Right lobe of liver (tissue), 6 donors: Measurements from ENCODE around the gene LGR5. TPM values are rescaled to one million over a fixed set of nuclear protein-coding genes. Genes with fewer than 3 reads are reported as not detected.

Experiments
- ATAC-seq, 4 donors: fragments of 200-7000 bp; cut with Tn5 transposase; one replicate each; pipeline ENCODE4 v1.9.1; 2020; ENCODE audit warnings: mild to moderate bottlenecking in 4 of 4, moderate library complexity in 4 of 4
- DNase-seq, 3 donors: peaks; one replicate each; pipeline ENCODE4 v3.0.0-alpha.2; 2020
- H3K27ac ChIP-seq, 3 donors: fragments of 200-600 bp; one replicate each; pipeline ENCODE4 v1.8.0; 2022
- H3K27me3 ChIP-seq, 2 donors: fragments of 200-600 bp; one replicate each; pipeline ENCODE4 v1.8.0; 2022
- H3K36me3 ChIP-seq, 4 donors: fragments of 200-600 bp; sonication (generic) in 1 of 4; one replicate each; pipeline versions ENCODE4 v1.5.1 to v1.8.0; 2017 to 2022; ENCODE audit warnings: control low read depth in 1 of 4
- H3K4me1 ChIP-seq, 4 donors: fragments of 200-600 bp; sonication (generic) in 1 of 4; one replicate each; pipeline versions ENCODE4 v1.5.1 to v1.8.0; 2017 to 2022; ENCODE audit warnings: control low read depth in 1 of 4
- H3K4me3 ChIP-seq, 3 donors: fragments of 200-600 bp; one replicate each; pipeline ENCODE4 v1.8.0; 2022
- H3K9me3 ChIP-seq, 4 donors: fragments of 200-600 bp; sonication (generic) in 1 of 4; one replicate each; pipeline versions ENCODE4 v1.5.1 to v1.8.0; 2017 to 2022; ENCODE audit warnings: control low read depth in 1 of 4
- CTCF ChIP-seq, 4 donors: fragments of 200-600 bp in 3 of 4; fragments of 450-650 bp in 1 of 4; IDR thresholded peaks; one replicate each; pipeline versions ENCODE4 v1.5.1 to v1.8.0; 2016 to 2022; ENCODE audit warnings: antibody characterized with exemption in 4 of 4, mild to moderate bottlenecking in 2 of 4
- POLR2A ChIP-seq: fragments of 450-650 bp; IDR thresholded peaks from one replicate; pipeline ENCODE4 v1.6.1; 2017; ENCODE audit warnings: antibody characterized with exemption, mild to moderate bottlenecking
- WGBS: methylation state at CpG from one replicate; pipeline ENCODE4 v1.1.6; 2018; ENCODE audit warnings: low coverage, low lambda C conversion rate; ENCODE audit not compliant: insufficient coverage; ENCODE audit errors: missing lambda C conversion rate; 5-methylcytosine and 5-hydroxymethylcytosine counted together
- intact Hi-C, 2 donors: fragments of 100-400 bp; cut with DNase I; formaldehyde crosslinking; loops; one replicate each; pipeline versions ENCODE4 v1.11.2 to v1.14.1; 2022
- total RNA-seq, 6 experiments: library from RNA; depleted of rRNA in 2 of 6; stranded (reverse); fragments of >200 nt in 2 of 6; fragmentation: NEBNext Ultra II Directional in 3 of 6; extraction: Animal tissue kit (Norgen Biotek cat#: 25700) in 3 of 6; gene quantifications; one replicate each; pipeline versions ENCODE4 v1.1.0 to v1.2.4, GENCODE V29; 2016 to 2023
- donor health status: DM: no; HTN: yes; CAD: no.
- donor health status: DM: no; HTN: no; CAD: no.
- donor health status: DM: no; HTN: no; CAD: no.
- donor health status: DM: no; HTN: yes; CAD: no.
- donor health status: DM: no; HTN: yes; CAD: no.

The LGR5 gene
- total RNA-seq, 6 experiments from 2014 or later: 0.11 to 0.31 (median 0.17) TPM

- Histone ChIP-seq H3K9me3 (no peaks in the 10 kb centered on the region), H3K27me3 (no peaks in the 10 kb centered on the region), H3K4me1 (peaks cover 0 to 8% (median 2%) of the 10 kb centered on the region in 4 donors), H3K36me3 (no peaks in the 10 kb centered on the region), H3K27ac (no peak overlapping the region), H3K4me3 (no peak overlapping the region)
- ATAC-seq (no peak), DNase-seq (no peak)
- TF ChIP-seq CTCF (IDR thresholded peaks at IDR 0.05) (no peak), POLR2A (no peak)
- 25% methylated on average over 1 of the region's 1 CpG for WGBS
- intact Hi-C loops: no loop called here
Measured at GRCh38 chr12:71445071-71445470, 5.5 kb downstream of the LGR5 start.

GRCh38 chr12:71447691-71448132 is 8.1 kb downstream of the LGR5 start:
- Histone ChIP-seq H3K9me3 (no peaks in the 10 kb centered on the region), H3K4me3 (no peak overlapping the region), H3K27me3 (no peaks in the 10 kb centered on the region), H3K27ac (no peak overlapping the region), H3K4me1 (no peaks in the 10 kb centered on the region), H3K36me3 (no peaks in the 10 kb centered on the region)
- DNase-seq (no peak), ATAC-seq (no peak)
- WGBS: 68% methylated on average over 9 of the region's 9 CpGs
- no peak for TF ChIP-seq POLR2A
- no peak for TF ChIP-seq CTCF (IDR thresholded peaks at IDR 0.05)
- intact Hi-C loops: no loop called here

- DNase-seq: no peak
- Histone ChIP-seq H3K4me3 (no peak overlapping the region), H3K9me3 (no peaks in the 10 kb centered on the region), H3K27me3 (no peaks in the 10 kb centered on the region), H3K27ac (no peak overlapping the region), H3K4me1 (no peaks in the 10 kb centered on the region), H3K36me3 (no peaks in the 10 kb centered on the region)
- ATAC-seq: no peak
- TF ChIP-seq CTCF (IDR thresholded peaks at IDR 0.05): no peak
- no peak for TF ChIP-seq POLR2A
- 59% methylated on average over 3 of the region's 3 CpGs for WGBS
- intact Hi-C loops: no loop called here
Measured at GRCh38 chr12:71448150-71448581, 8.6 kb downstream of the LGR5 start.

- ATAC-seq: no peak
- Histone ChIP-seq H3K4me1 (no peaks in the 10 kb centered on the region), H3K36me3 (no peaks in the 10 kb centered on the region), H3K9me3 (no peaks in the 10 kb centered on the region), H3K27me3 (no peaks in the 10 kb centered on the region), H3K27ac (no peak overlapping the region), H3K4me3 (no peak overlapping the region)
- TF ChIP-seq POLR2A (no peak), CTCF (IDR thresholded peaks at IDR 0.05) (no peak)
- no peak for DNase-seq
- intact Hi-C loops: no loop called here
- 62% methylated on average over 3 of the region's 3 CpGs for WGBS
Measured at GRCh38 chr12:71449373-71450070, 9.9 kb downstream of the LGR5 start.
